HEK293 (cell line): ENCODE results near the gene TTR.

Source experiments
- CTCF ChIP-seq: fragments of 450-650 bp; formaldehyde crosslinking; IDR thresholded peaks from 2 replicates; pipeline ENCODE4 v1.5.1; 2016; ENCODE audit warnings: missing biosample characterization, missing genetic modification characterization
- YY1 ChIP-seq: fragments of 450-650 bp; formaldehyde crosslinking; IDR thresholded peaks from 2 replicates; pipeline ENCODE4 v1.5.1; 2018; ENCODE audit warnings: missing biosample characterization, missing genetic modification characterization
- ZBTB7A ChIP-seq: fragments of 450-650 bp; formaldehyde crosslinking; IDR thresholded peaks from 2 replicates; pipeline ENCODE4 v1.5.1; 2016; ENCODE audit warnings: low read depth, missing biosample characterization, missing genetic modification characterization
- ZNF121 ChIP-seq: fragments of 450-650 bp; formaldehyde crosslinking; IDR thresholded peaks from 2 replicates; pipeline ENCODE4 v1.5.1; 2016; ENCODE audit warnings: missing biosample characterization, missing genetic modification characterization
- ZNF341 ChIP-seq: fragments of 450-650 bp; formaldehyde crosslinking; IDR thresholded peaks from 2 replicates; pipeline ENCODE4; 2016; ENCODE audit warnings: low read depth, missing biosample characterization, missing genetic modification characterization
- ZNF701 ChIP-seq: fragments of 450-650 bp; formaldehyde crosslinking; IDR thresholded peaks from 2 replicates; pipeline ENCODE4 v1.5.1; 2016; ENCODE audit warnings: missing biosample characterization, missing genetic modification characterization

GRCh38 chr18:31637445-31637844 is 45.8 kb downstream of the TTR start:
- no peak for TF ChIP-seq YY1 (tag by site-specific recombination)
- TF ChIP-seq ZBTB7A: no peak
- no peak for TF ChIP-seq ZNF121 (tag by site-specific recombination)
- no peak for TF ChIP-seq ZNF701
- TF ChIP-seq CTCF (tag by site-specific recombination): no peak
- no peak for TF ChIP-seq ZNF341 (tag by site-specific recombination)
